ENCODE measurements around the gene DOK4.

The DOK4 gene

GRCh38 chr16:57477531-57478202 lies 8.6 kb downstream of the DOK4 start:
- no peak for DNase-seq (ENCODE audit: low read depth in 3 of 3)

DNA sequence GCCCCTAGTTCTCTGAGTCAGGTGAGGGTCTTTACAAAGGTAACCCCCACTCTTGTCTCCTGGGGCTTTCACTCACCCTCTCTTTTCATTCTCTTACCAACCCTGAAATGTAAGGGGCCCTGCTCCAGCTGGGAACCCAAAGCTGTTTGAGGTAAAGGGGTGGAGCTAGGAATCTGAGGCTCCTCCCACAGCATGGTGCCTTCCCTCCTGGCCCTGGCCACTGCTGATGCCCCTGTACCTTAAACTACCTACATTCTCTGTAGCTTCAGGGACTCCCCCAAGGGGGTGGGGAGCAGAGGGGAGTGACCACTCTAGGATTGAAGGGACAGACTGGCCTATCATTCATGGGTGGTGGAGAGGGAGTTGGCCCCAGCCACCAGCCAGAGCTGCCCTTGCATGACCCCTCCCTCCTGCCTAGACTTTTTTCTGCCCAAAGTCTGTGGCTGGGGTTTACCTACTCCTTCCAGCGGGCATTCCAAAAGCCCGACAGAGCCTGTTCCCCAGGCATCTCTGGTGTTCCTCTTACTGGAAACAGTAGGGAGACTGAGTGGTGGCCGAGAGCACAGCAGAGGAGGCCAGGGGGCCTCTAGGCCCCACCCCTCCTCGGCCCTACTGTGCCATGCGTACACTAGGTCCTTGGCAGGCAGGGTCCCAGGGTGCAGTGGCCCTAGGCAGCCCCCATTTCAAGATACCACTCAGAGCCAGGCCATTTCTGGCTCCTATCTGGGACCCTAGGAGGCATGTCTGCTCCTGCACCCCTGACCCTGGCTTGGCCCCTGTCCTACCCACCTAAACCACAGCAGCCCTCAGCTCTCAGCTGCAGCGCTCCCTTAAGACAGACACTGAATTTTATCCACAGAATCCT lies 9.5 kb downstream of the DOK4 start:
- no peak for DNase-seq (ENCODE audit: low read depth in 3 of 3)

- DNase-seq (ENCODE audit: low read depth in 3 of 3): peak; percentile 18 to 80 (median 48)
Observed at GRCh38 chr16:57475711-57476339, 10.5 kb downstream of the DOK4 start.

DNA sequence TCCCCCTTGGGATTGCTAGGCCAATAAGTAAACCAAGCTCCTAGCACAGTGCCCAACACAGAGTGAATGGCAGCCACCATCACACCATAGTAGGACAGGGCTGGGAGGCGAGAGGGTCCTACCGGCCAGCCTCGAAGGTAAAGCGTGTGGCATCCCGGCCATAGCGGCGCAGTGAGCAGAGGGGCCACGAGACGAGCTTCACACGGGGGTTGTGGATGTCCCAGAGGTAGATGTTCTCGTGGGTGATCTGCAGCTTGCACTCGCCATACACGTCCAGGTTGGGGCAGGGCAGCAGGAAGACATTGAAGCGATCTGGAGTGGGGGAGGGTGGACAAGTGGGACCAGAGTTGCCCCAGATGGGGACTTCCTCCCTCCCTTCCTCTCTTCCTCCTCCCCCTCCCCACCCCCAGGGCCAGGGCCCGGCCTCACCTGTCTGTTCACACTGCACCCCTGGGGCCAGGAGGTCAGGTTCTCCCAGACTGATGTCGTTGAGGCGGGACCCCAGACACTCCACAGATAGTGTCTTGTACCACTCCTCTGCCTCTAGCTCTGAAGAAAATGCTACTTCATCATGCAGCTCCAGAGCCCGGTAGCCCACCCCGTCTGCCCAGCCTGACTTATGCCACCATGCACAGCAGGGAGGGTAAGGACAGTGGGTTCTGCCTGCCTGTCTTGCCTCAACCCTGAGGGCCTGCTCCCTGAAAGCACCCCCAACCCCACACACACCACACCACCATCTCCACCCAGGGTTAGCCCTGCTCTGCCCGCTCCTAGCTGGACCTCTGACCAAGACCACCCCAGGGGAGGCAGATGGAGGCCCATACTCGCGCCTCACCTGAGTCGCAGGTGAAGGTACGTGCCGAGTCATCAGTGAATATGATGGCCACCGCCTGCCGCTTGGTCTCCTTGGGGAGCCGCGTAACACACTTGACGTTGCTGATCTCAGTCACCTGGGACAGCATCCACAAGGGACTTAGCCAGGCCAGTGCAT lies 11.3 kb downstream of the DOK4 start:
- DNase-seq (ENCODE audit: low read depth in 3 of 3): no peak

DNA sequence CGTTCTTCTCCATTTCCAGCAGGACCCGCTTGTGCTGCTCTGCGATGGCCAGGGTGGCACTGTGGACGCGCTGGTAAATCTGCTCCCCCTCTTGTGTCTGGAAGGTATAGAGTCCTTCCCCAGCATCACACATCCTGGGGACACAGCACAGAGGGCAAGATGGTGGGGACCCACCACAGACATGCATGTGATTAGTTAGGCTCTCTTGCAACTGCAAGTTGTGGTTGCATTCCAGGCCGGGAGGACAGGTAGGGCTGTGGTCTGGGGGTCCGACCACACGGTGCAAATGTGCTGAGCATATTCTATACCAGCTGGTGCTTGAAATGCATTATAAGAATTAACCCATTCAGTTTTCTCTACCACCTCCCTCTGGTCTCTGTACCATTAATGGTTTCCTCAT lies 12.4 kb downstream of the DOK4 start:
- DNase-seq (ENCODE audit: low read depth in 3 of 3): no peak

DNA sequence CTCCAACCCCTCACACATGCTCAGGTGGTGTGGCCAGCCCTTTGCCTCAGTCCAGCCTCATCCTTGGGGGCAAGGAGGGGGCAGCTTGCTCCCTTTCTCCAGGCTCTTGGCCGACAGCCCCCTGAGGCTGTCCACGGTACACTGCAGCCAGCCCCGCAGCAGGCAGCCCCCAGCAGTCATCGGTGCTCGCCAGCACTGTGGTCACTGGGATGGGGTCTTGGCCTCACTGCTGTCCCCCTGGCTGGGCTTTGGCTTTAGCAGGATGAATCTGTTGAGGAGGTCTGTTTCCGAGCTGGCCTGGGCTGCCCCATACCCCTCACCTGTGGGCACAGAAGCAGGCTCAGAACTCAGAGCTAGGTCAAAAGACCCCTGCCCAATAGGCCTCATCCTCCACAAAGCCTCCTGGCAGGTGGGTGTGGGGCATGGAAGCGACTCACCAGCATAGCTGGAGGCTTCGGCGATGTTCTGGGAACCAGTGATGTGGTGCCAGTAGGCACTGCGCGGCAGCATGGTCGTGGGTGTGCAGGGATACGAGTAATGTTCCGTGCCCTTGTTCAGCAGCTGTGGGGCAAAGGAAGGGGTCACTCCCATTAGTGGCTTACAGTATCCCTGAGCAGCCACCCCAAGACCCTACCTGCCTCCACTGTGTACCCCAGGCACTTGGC lies 13.0 kb downstream of the DOK4 start:
- DNase-seq (ENCODE audit: low read depth in 3 of 3): no peak

DNA sequence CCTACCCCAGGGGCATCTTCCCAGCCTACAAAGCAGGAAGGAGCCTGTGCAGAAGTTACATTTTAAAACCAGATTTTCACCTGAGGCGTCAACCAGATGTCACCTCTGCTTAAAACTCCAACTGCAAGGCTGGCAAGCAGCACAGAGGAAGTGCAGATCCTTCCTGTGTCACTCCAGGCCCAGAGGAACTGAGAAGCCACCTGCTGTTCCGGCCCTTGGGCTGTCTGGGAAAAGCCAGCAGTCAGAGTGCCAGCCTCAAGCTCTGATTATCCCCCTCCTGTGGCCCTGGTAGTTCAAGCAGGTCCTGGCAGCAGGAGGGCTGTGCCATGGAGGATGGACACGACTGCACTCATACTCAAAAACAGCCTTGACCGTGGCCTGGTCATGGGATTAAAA lies 13.6 kb downstream of the DOK4 start:
- no peak for DNase-seq (ENCODE audit: low read depth in 3 of 3)

- no peak for DNase-seq (ENCODE audit: low read depth in 3 of 3)
Observed at GRCh38 chr16:57471852-57472664, 14.2 kb downstream of the DOK4 start.

DNA sequence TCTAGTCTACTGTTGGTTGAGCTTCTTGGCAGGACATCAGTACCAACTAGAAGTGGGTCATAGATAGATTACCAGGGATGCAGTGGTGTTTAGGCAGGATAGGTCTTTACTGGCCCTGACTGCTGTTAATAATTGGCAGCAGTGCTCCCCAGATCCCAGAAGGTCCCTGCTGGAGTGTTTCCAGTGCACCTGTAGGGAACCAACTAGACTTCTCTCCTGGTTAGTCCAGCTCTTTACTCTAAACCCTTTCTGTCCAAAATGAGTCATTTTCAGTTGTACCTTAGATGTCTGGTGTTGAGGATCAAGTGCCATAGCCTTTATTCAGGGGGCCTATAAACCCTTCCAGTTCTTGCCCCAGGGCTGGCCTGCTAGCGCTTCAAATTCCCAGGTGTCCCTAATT lies 15.1 kb downstream of the DOK4 start:
- no peak for DNase-seq (ENCODE audit: low read depth in 3 of 3)

- DNase-seq (ENCODE audit: low read depth in 3 of 3): no peak
Observed at GRCh38 chr16:57470711-57471110, 15.6 kb downstream of the DOK4 start.

GRCh38 chr16:57469917-57470470 lies 16.3 kb downstream of the DOK4 start:
- no peak for DNase-seq (ENCODE audit: low read depth in 3 of 3)

GRCh38 chr16:57469046-57469445 lies 17.2 kb downstream of the DOK4 start:
- no peak for DNase-seq (ENCODE audit: low read depth in 3 of 3)

- no peak for DNase-seq (ENCODE audit: low read depth in 3 of 3)
Observed at GRCh38 chr16:57468346-57468745, 17.9 kb downstream of the DOK4 start.

- DNase-seq (ENCODE audit: low read depth in 3 of 3): no peak
Observed at GRCh38 chr16:57464523-57464922, 21.8 kb downstream of the DOK4 start.

DNA sequence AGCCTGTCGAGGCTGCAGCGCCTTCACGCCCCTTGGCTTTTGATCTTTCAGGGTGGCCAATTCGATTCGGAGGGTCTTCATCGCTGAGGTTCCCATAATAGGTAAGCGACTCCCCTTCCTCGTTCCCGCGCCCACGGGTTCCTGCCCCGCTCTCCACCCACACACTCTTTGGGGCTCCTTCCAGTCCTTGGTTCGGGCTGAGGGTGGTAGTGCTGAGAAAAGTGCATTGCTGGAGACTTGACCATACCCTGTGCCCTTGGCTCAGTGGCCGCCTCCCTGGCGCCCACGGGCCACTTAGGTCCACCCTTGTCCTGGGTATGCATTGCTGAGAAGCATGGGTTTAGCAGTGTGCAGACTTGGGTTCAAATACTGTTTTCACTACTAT lies 23.3 kb downstream of the DOK4 start:
- no peak for DNase-seq (ENCODE audit: low read depth in 3 of 3)

DNA sequence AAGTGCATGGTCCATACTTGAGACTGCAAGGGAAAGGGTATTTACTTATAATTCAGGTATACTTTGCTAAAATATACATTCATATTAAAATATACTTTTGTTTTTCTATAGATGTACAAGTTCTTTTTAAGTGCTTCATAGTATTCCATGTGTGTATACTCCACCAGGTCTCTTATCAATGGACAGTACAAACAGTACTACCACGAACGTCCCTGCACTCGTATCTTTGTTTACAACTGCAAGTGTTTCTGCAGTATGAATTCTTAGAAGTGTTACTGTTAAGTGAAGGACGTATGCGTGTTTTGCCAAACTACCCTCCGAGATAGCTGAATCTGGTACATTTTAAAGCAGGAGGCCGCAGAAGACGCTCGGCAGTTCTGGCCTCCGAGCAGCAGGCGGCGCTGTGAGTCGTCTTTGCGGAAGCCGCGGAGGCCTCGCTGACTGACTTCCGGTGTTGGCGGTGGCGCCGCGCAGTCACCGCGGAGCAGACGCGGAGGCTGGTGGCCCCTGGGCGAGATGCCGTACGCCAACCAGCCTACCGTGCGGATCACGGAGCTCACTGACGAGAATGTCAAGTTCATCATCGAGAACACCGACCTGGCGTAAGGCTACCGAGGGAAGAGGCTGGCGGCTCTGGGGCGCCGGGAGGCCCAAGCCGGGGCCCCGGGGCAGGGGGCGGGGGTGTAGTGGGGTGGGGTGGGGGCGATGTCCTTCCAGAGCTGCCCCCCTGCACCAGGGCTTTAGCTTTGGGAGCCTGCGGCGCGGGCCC lies 23.9 kb downstream of the DOK4 start, which contains the start of gene POLR2C:
TSS of gene POLR2C (plus strand) at position 471 of the 769 bp plus-strand sequence. CDS start at position 517, 46 bp downstream.
- peak; percentile 82 to 88 (median 86) for DNase-seq (ENCODE audit: low read depth in 3 of 3)

- DNase-seq (ENCODE audit: low read depth in 3 of 3): no peak
Observed at GRCh38 chr16:57452021-57452420, 34.3 kb downstream of the DOK4 start.

GRCh38 chr16:57447186-57447962 lies 38.9 kb downstream of the DOK4 start, which contains the start of the genes CIAPIN1 and COQ9:
Gene CIAPIN1 (minus strand): TSS chr16:57447385. CDS start chr16:57440928, 6,457 bp downstream.
Gene COQ9 (plus strand): TSS chr16:57447479. CDS start chr16:57447506, 27 bp downstream.
- peak; percentile 83 to 93 (median 83) for DNase-seq (ENCODE audit: low read depth in 3 of 3)

Measured in stimulated activated CD4-positive, alpha-beta T cell treated with anti-CD3 and anti-CD28 coated beads, TNF-alpha, amount 100 ng/mL, for 24 hours (primary cell).